Kasumi-1 (cell line): Measurements from ENCODE around the gene CPLX1.

Experiments
- DNase-seq, 2 experiments: peaks; one replicate each; lab custom pipeline; 2025; lab: John Stamatoyannopoulos, UW

The CPLX1 gene

GRCh38 chr4:855880-856224, 29.9 kb upstream of the CPLX1 start:
- no peak for DNase-seq

- DNase-seq, result no peak
Measured at GRCh38 chr4:854356-854755, 28.4 kb upstream of the CPLX1 start.

DNA sequence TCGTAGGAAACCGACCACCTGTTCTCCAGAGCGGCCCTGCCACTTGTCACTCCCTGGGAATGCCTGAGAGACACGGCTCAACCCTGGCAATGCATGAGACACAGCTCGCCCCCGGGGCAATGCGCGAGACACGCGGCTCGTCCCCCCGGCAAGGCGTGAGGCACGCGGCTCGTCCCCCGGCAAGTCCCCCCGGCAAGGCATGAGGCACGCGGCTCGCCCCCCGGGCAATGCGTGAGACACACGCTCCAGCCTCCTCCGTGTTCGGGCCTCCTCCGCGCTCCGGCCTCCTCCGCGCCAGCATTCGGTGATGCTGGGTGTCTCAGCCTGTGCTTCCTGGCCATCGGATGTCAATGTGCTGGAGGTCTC, 27.5 kb upstream of the CPLX1 start:
- no peak for DNase-seq

- DNase-seq, result no peak
Measured at GRCh38 chr4:851701-852430, 25.9 kb upstream of the CPLX1 start.

DNA sequence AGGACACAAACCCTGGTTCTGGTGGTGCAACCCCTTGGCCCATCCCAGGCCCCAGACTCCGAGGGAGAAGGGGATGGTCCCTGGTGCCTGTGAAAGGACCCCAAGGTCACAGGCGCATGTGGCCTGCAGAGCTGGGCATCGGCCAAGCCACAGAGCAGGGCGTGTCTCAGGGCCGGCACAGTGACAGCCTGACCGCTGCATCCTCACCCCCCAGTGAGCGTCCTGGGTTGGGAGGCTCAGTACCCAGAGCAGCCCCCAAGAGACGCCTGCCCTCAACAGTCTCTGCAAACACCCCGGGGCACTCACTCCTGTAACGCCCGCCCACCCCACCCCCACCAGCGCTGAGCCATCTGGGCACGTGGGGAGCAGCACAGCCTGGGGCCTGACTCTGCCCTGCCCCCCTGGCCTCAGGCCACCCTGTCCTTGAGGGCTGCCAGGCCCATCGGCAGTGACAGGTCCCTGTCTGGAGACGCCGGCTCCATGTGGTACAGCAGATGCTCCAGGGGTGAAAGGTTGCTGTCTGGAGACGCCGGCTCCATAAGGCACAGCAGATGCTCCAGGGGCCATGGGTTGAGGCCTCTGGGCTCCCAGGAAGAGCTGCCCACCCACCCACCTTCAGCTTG, 24.5 kb upstream of the CPLX1 start:
- no peak for DNase-seq

DNA sequence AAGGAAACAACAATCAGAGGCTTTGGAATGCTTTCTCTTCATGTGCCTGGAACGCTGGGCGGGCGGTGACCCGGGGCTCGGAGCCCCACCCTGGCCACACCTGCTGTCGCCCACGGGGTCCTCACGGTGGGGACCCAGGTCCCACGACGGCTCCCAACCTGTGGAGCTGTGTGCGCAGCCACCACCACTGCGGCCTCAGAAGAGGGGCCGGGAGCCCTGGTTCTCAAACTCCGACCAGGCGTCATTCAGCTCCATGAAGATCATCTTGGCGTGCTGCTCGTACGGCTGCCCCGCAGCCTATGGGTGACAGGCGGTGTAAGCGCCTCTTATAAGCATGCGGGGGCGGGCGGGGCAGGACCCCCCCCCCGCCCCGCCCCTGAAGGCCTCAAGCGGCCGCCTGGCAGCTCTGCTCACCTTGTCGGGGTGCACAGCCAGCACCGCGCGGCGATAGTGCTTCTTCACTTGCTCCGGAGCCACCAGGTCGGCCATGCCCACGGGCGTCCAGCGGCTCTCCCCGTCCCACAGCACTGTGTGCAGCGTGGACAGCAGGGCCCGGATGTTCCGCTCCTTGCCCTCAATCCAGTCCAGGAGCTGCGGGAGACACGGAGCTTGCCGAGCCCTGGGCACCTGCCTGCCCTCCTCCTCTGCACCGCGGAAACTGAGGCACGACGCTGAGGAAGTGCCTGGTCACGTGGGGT, 23.7 kb upstream of the CPLX1 start:
- no peak for DNase-seq

- DNase-seq, result no peak
Measured at GRCh38 chr4:848803-849477, 23.0 kb upstream of the CPLX1 start.

DNA sequence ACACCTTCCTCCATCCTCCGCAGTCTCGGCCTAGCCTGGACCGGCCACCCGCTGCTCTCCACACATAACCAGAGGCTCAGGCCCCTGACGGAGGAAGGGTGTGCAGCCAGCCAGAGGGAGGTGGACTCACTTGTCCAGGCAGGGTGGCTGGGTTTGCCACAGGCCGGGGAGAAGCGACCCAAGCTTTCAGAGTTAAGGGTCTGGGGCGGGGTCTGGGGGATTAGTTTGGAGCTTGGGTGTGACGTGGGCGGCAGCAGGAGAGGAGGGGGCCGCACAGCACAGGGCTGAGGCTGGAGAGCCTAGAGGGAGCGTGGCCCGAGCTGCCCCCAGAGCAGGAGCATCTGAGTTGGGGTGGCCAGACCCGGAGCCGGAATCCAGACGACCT, 22.4 kb upstream of the CPLX1 start:
- DNase-seq, result no peak

GRCh38 chr4:845836-846251, 19.9 kb upstream of the CPLX1 start:
- DNase-seq, result no peak

GRCh38 chr4:845233-845835, 19.4 kb upstream of the CPLX1 start:
- no peak for DNase-seq

- DNase-seq, result no peak
Measured at GRCh38 chr4:844752-845232, 18.9 kb upstream of the CPLX1 start.

DNA sequence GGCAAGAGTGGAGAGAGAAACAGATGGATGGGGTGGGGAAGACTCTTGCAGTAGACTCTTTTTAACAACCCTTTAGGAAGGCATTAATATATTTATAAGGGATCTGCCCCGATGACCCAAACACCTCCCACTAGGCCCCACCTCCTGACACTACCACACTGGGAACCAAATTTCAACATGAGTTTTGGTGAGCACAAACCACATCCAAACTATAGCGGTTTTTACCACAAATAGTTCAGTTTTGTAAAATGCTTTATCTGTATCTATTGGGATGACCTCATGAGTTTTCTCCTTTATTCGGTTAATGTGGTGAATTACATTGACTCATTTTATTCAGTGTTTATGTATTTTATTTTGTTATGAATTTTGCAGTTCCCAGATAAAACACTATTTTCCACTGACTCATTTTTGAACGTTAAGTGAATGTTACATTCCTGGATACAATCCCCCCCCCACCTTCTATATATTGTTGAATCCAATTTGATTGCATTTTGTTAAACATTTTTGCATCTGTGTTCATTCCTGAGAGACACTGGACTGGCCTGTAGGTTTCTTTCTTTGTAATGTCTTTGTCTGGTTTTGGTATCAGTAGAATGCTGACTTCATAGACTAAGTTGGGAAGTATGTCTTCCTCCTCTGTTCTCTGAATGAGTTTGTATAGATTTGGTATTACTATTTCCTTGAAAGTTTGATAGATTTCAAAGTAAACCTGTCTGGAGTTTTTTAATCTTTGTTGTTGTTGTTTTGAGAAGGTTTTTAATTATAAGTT, 13.9 kb upstream of the CPLX1 start:
- no peak for DNase-seq

DNA sequence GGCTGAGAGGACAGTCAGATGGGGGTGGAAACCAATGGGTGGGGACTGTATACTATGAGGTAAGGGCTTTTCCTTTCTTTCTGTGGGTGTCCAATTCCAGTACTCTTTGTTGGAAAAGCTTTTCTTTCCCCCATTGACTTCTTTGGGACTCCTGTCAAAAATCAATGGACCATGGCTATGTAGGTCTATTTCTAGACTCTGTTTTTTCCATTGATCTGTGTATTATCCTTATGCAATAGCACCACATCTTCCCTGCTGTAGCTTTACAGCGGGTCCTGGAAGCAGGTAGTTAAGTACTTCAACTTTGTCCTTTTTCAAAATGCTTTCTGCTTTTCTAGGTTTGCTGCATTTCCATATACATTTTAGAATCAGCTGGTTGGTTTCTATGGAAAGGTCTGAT, 11.8 kb upstream of the CPLX1 start:
- no peak for DNase-seq

DNA sequence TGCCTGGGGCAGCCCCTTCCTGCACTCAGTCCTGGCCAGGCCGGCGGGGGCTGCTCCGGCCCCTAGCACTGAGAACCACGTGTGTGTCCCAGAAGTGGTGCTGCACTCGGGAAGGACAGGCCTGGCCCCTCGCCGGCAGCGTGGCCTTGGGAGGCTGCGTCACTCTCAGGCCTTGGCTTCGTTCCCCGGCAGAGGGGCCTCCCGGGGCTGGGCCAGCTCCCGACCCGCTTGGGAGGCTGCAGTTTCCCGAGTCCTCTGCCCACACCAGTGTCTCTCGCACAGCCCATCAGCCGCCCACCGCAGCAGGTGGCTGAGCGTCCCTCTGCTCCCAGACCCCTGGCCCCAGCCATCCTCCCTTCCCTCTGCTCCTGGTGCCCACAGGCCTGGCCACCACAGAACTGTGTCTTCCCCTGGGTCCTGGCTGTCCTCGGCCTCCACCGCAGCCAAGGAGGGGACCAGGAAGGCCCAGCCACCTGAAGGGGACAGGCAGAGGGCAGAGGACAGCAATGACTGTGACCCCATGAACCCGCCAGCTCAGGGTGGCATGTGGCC, 10.9 kb upstream of the CPLX1 start:
- no peak for DNase-seq

- DNase-seq, result no peak
Measured at GRCh38 chr4:836003-836511, 10.1 kb upstream of the CPLX1 start.

DNA sequence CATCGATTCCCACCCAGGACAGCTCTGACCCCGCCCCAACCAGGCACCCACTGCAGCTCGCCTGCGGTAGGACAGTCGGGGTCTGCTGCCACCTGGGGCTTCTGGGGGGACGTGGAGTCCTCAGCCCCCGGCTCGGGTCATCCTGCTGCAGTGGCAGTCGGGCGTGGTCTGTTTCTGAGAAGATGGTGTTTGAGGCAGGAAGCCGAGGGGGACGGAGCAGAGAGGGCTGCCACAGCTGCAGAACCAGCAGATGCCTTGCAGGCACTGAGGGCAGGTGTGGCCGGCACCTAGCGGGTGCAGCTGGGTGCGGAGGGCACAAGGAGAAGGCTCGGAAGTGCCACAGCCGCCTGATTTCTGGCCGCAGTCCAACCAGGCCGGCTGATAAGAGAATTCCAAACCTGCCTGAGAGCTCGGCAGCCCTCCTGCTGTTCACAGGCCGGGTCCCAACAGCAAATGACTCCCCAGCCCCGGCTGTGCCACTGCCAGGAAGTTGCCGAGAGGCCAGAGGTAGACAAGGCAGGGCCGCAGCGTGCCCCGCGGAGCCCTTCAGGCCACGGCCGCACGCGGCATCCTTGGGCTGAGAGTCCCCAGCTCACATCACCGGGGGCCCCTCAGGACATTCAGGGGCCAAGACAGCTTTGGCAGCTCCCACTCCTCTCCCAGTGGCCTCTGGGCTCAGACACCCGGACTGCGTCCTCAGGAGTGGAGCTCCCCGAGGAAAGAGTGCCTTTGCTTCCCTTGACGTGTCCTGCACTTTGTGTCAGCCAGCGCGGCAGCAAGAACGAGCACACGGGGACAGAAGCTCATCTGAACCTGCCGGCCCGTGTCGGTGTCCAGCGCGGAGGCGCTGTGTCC, 9.4 kb upstream of the CPLX1 start:
- no peak for DNase-seq

DNA sequence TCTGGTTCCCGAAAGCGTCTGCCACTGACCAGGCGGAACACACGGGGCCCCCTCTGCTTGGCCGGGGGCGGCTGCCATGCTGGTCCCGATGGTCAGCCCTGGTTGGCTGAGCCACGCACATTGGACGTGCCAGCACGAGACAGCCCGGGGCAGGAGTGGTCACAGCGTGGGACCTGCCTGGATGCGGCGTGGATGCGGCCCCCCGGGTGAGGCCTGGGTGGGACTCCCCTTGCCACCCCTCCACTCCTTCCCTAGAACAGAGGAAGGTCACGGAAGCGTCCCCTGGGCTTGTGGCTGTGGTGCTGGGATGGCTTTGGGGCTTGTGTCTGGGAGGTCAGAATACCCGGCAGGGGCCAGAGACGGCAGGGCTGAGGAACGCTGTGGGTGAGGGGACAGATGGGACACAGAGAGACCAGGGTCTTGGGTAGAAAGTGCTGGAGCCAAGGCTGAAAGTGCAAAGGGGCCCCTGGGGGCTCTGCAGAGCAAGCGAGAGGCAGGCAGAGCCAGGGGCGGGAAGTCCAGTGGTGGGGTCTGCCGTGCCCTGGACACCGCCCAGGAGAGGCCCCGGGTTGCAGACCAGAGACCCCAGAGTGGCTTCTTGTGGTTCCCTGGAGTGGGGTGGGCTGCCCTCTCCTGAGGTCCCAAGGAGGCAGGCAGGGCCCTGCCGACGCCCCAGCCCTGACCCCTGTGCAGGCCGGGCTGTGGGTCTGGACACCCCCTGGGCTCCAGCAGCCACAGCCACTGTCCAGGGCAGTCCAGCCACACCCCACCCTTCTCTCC, 8.6 kb upstream of the CPLX1 start:
- no peak for DNase-seq

DNA sequence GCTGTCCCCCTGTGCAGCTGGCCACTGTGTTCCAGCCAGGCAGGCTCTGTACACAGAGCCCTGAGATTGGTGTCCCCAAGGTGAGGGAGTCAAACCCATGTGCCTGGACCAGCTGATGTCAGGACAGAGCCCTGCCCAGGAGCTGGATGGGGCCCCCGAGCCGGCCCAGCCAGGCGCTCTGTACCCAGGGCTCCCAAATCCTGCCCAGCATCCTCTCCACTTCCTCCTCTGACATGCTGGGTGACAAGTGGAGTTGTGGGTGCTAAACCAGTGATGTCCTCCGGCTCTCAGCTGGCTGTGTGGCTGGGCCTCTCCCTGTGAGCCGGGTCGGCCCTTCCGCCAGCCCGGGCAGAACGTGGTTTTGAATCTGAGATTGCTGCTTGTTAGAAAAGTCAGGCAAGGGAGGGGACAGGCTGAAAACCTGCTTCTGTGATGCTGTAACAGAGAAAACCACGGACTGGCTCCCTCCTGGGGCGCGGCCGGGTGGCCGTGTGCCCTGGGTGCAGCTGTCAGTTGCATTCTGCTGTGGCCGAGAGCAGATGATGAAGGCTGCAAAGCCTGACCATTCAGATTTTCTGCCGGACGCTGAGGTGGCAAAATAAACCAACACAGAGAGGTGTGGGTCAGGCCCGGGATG, 7.9 kb upstream of the CPLX1 start:
- DNase-seq, result no peak

GRCh38 chr4:833156-833555, 7.2 kb upstream of the CPLX1 start:
- DNase-seq, result no peak
